Stimulated activated naive CD8-positive, alpha-beta T cell treated with anti-CD3 and anti-CD28 coated beads, Interleukin-15, amount 100 ng/mL, for 72 hours (primary cell): ENCODE data around the gene SMC4.
A peak's percentile ranks its signal among the peaks of the same experiment; 100 is the strongest.
"Not testable (repeated sequence)": the region's sequence is repeated elsewhere in the genome, so short reads cannot be mapped to it uniquely, and the experiment has no call there.

Source experiments
- ATAC-seq: fragments of 150-1000 bp; cut with Tn5 transposase; 2 replicates; pipeline ENCODE4 v1.10.0; 2021; ENCODE audit warnings: mild to moderate bottlenecking, moderate library complexity
- DNase-seq, 2 donors: peaks; one replicate each; pipeline ENCODE4 v3.0.0; 2021 to 2022
- H3K27ac Mint-ChIP-seq, 2 donors: one replicate each; pipeline ENCODE4 v1.8.0; 2022; ENCODE audit warnings: mild to moderate bottlenecking in 2 of 2, mixed read lengths in 2 of 2, moderate library complexity in 2 of 2
- H3K27me3 Mint-ChIP-seq: one replicate; pipeline ENCODE4 v1.8.0; 2022; ENCODE audit warnings: mixed read lengths
- H3K4me1 Mint-ChIP-seq: one replicate; pipeline ENCODE4 v1.8.0; 2022; ENCODE audit warnings: mild to moderate bottlenecking, mixed read lengths
- H3K4me3 Mint-ChIP-seq, 2 donors: one replicate each; pipeline ENCODE4 v1.8.0; 2022; ENCODE audit warnings: mild to moderate bottlenecking in 2 of 2, mixed read lengths in 2 of 2, moderate library complexity in 1 of 2
- H3K9me3 Mint-ChIP-seq, 2 donors: one replicate each; pipeline ENCODE4 v1.8.0; 2022; ENCODE audit warnings: mixed read lengths in 2 of 2

SMC4 gene

DNA sequence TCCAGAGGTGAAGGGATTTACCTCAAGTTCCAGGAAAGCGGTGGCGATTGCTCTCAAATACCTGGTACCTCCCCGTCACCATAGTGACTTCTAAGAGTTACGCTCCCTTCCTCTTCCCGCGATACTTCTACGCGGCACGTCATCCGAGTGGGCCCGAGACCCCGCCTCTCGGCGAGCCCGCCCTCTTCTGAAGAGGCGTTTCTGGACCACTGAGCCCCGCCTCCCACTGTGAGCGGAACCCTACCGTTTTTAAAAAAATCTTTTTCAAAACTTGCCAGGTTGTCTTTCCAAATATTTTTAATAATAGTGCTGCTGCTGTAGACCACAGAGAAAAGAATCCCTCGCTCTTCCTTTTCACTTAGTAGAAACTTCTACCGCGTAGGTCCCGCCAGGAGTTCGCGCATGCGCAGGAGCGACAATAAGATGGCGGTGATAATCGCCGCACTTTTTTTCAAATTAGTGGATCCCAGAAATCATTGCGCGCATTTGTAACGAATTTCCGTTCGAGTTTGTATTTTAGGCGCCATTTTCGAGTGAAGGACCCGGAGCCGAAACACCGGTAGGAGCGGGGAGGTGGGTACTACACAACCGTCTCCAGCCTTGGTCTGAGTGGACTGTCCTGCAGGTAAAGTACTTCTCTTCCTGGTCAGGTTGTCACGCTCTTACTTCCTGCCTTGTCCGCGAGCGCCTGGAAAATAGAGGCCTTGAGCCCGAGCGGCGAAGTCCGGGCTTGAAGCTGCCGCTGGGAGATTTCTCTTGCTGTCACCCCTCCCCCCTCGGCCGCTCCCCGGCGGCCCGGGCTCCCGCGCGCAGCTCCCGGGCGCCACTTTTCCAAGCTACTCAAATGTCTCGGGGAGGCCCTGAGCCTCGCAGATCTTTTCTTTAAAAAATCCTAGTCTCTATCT, at the start of gene SMC4, which contains the start of gene IFT80:
Gene SMC4 (plus strand): TSS at position 526 of the 905 bp plus-strand sequence. CDS start 1,177 bp downstream, outside the sequence.
Gene IFT80 (minus strand): TSS at position 101 of the 905 bp plus-strand sequence. CDS start 14,625 bp downstream, outside the sequence.
- Mint-ChIP-seq H3K9me3 (no peaks in the 10 kb centered on the region), H3K27me3 (no peaks in the 10 kb centered on the region), H3K4me3 (peak within 1 kb of the TSS; percentile 95 to 97), H3K27ac (peak within 1 kb of the TSS; percentile 98 to 100), H3K4me1 (peaks cover 39% of the 10 kb centered on the region)
- DNase-seq (peak; percentile 92 to 96), ATAC-seq (peak; percentile 97)

DNA sequence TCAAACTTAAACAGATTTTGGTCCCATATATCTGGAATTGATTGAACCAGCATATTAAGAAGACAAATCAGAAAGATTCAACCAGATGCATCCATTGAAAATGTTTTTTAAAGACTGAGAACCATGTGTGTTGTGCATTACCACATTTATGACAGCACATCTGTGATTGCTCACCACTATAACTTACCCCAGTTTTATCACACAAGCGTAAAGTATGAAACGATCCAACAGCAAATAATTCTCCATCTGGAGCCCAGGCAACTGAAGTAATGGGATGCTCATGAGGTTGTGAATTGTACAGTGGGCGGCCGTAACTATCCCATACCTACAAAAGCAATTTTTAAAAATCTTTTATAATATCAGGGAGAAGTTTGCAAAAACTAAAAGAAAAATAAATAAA, 43.6 kb upstream of the SMC4 start:
- DNase-seq (no peak), ATAC-seq (no peak)
- no peaks in the 10 kb centered on the region for H3K27me3 Mint-ChIP-seq
- no peaks in the 10 kb centered on the region for H3K4me1 Mint-ChIP-seq
- H3K27ac Mint-ChIP-seq: no peak overlapping the region
- no peaks in the 10 kb centered on the region for H3K9me3 Mint-ChIP-seq
- no peak overlapping the region for H3K4me3 Mint-ChIP-seq

DNA sequence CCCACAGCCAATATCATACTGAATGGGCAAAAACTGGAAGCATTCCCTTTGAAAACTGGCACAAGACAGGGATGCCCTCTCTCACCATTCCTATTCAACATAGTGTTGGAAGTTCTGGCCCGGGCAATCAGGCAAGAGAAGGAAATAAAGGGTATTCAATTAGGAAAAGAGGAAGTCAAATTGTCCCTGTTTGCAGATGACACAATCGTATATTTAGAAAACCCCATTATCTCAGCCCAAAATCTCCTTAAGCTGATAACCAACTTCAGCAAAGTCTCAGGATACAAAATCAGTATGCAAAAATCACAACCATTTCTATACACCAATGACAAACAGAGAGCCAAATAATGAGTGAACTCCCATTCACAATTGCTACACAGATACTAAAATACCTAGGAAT, 36.6 kb upstream of the SMC4 start:
- H3K27me3 Mint-ChIP-seq, ATAC-seq, DNase-seq: not testable (repeated sequence)

DNA sequence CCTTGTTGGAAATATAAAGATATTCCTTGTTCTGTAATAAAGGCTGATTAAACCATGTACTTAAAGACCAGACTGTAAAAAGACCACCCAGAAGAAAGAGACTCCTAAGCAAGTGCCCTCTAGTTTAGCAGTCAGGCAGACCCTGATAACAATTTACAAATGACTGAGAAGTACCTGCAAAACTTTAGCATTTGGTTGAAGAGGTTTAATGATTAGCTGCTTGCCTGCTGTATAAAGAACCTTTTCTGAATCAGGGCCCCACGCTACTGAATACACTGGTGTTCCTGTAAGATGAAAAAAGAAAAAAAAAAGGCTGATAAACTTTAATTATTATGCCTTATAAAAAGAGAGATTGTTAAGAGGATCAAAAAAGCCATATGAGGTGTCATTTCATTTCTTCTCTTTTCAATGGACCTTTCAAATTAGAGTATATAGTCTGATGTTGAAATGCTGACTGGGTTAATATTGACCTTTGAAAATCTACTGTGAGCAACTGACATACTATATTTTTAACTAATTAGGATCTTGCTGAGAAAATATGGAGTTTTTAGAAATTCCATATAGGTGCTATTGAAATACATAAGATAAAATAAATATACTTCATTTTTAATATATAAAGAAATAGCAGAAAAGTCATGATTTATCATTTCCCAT, 33.5 kb upstream of the SMC4 start:
- no peak overlapping the region for H3K4me3 Mint-ChIP-seq
- H3K27me3 Mint-ChIP-seq: no peaks in the 10 kb centered on the region
- peaks cover 13% of the 10 kb centered on the region for H3K4me1 Mint-ChIP-seq
- no peak for ATAC-seq
- H3K9me3 Mint-ChIP-seq: no peaks in the 10 kb centered on the region
- DNase-seq: no peak
- H3K27ac Mint-ChIP-seq: no peak overlapping the region

More for the DNA sequence above, 36.6 kb upstream of the SMC4 start:
- not testable (repeated sequence) for H3K9me3 Mint-ChIP-seq, H3K27ac Mint-ChIP-seq, H3K4me1 Mint-ChIP-seq, H3K4me3 Mint-ChIP-seq

DNA sequence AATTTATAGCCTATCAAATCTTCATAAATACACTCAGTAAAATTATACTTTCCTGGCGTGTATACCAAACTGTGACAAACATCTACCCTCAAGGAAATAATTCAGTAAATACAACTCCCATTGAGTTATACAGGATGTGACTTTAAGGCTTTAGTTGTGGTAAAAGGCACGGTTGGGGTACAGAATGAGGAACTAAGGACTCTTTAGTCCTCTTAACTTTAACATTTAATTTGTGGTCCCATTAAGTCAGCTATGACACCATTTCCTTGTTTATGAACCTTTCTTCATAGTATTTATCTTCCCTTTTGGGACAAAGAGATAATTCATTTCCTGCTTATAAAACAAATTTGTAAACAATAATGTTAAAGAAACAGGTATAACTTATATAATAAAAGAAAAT, 30.6 kb upstream of the SMC4 start:
- Mint-ChIP-seq H3K4me3 (no peak overlapping the region), H3K27ac (no peak overlapping the region), H3K4me1 (peaks cover 17% of the 10 kb centered on the region), H3K27me3 (no peaks in the 10 kb centered on the region), H3K9me3 (no peaks in the 10 kb centered on the region)
- no peak for ATAC-seq
- DNase-seq: no peak

DNA sequence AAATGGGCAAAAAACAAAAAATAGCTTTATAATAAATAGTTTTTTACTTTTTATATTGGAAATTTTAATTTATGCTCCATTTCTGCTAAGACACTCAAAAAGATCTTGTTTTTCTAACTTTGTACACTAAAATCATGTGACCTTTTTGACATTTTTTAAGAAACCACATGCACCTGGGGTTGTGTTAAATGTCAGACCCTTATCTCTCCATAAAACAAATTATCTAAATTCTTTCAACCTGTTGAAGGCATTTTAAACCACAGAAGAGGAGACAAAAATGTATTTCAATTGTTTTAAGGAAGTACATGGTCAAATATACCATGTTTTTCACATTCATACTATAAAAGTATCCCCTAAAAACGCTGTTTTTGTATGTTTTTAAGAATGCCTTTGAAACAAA, 29.7 kb upstream of the SMC4 start:
- Mint-ChIP-seq H3K4me3 (no peak overlapping the region), H3K4me1 (peaks cover 17% of the 10 kb centered on the region), H3K9me3 (no peaks in the 10 kb centered on the region), H3K27me3 (no peaks in the 10 kb centered on the region), H3K27ac (peak overlapping the region in 1 of 2 donors; percentile 76)
- DNase-seq (no peak), ATAC-seq (no peak)

DNA sequence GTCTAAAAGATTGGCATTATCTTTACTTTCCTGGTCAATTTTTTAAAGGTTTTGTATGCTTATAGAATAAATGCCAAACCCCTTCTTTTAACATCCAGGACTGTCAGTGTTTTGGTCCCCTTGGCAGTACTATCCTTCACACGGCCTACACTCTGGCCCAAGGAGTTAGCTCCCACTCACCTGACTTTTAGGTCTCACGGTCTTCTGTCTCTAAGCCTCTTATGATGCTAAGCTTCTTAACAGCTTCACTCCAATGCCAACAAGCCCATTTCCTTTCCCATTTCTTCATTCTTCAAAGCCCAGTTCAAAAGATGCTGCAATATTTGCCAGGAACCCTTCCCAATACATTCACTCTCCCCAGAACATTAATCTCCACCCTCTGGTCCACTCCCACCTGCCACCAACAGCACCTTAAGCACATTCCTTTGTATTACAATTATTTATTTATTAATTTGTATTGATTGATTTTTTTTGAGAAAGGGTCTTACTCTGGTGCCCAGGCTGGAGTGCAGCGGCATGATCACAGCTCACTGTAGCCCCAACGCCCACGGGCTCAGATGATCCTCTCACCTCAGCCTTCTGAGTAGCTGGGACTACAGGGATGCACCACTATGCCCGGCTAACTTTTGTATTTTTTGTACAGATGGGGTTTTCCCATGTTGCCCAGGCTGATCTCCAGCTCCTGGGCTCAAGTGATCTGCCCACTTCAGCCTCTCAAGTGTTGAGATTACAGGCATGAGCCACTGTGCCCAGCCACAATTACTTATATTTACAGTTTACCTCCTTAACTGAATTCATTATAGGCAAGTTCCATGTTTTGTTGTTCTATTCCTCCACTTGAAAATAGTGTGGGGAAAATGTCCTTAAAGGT, 28.2 kb upstream of the SMC4 start:
- no peaks in the 10 kb centered on the region for H3K27me3 Mint-ChIP-seq
- no peak overlapping the region for H3K4me3 Mint-ChIP-seq
- peaks cover 17% of the 10 kb centered on the region for H3K4me1 Mint-ChIP-seq
- ATAC-seq: no peak
- H3K27ac Mint-ChIP-seq: peak overlapping the region in 1 of 2 donors; percentile 54
- H3K9me3 Mint-ChIP-seq: no peaks in the 10 kb centered on the region
- no peak for DNase-seq

DNA sequence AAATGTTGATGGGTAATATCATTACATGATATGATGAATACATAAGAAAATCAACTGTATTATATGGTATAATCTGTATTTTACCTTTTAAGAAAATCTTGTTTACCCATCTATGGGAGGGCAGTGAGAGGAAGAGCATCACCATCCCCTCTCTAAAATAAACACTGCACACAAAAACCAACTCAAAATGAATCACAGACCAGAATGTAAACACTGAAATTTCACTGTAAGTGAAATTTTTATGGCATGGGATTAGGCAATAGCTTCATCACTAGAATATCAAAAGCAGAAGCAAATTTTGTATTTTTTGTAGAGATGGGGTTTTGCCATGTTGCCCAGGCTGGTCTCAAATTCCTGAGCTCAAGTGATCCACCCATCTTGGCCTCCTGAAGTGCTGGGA, 26.7 kb upstream of the SMC4 start:
- ATAC-seq: no peak

DNA sequence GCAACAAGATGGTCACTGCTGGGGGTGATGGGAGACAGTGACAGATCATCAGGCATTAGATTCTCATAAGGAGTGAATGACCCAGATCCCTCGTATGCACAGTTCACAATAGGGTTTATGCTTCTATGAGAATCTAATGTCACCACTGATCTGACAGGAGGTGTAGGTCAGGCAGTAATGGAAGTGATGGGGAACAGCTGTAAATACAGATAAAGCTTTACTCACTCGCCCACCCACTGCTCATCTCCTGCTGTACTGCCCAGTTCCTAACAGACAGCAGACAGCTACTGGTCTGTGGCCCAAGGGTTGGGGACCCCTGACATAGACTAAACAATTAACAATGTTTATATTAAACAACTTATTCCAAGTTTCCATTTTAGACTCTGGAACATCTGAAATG, 25.8 kb upstream of the SMC4 start:
- Mint-ChIP-seq H3K27me3 (no peaks in the 10 kb centered on the region), H3K27ac (no peak overlapping the region), H3K4me1 (peaks cover 17% of the 10 kb centered on the region), H3K9me3 (no peaks in the 10 kb centered on the region), H3K4me3 (no peak overlapping the region)
- DNase-seq (no peak), ATAC-seq (no peak)

More for the DNA sequence above, 26.7 kb upstream of the SMC4 start:
- Mint-ChIP-seq H3K27ac (no peak overlapping the region), H3K27me3 (no peaks in the 10 kb centered on the region), H3K4me3 (no peak overlapping the region), H3K4me1 (peaks cover 17% of the 10 kb centered on the region), H3K9me3 (no peaks in the 10 kb centered on the region)
- DNase-seq: no peak

DNA sequence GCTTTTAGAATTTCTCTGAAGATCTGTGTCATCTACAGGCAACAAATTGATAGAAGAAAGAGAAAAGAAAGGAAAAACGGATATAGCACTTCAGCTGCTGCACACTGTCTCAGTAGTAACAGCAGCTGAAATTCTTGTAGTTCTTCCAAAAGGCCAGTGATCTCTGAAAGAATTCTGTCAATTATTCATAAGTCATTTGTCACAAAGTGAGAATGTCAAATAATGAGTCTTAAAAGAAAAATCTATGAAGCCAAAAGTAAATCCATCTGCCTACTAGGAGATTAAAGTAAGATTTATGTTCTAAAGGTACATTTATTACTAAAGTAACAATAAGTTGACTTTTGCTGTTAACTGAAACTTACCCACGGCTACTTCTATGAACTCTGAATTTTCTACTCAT, 25.0 kb upstream of the SMC4 start:
- DNase-seq (no peak), ATAC-seq (no peak)
- no peak overlapping the region for H3K4me3 Mint-ChIP-seq
- H3K4me1 Mint-ChIP-seq: peaks cover 17% of the 10 kb centered on the region
- H3K27me3 Mint-ChIP-seq: no peaks in the 10 kb centered on the region
- no peak overlapping the region for H3K27ac Mint-ChIP-seq
- H3K9me3 Mint-ChIP-seq: no peaks in the 10 kb centered on the region

DNA sequence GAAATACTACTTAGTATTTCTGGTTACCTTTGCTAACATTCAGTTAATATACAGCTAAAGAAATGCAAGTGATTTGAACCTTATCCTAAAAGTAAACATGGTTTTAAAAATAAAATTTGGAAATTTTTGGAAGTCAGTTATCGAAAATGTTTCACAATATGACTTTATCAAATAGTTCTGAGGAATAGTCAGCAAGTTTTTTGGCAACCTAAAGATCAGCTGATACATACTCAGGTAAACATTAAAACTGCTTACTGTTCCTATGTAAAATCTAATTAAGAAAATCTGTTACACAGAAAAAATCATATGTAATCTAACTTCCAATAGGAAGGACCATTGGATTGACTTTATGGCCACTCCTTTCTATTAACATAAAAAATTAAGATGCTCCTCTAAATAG, 24.5 kb upstream of the SMC4 start:
- no peak for ATAC-seq
- Mint-ChIP-seq H3K4me3 (no peak overlapping the region), H3K27me3 (no peaks in the 10 kb centered on the region), H3K4me1 (peaks cover 14% of the 10 kb centered on the region), H3K27ac (no peak overlapping the region), H3K9me3 (no peaks in the 10 kb centered on the region)
- no peak for DNase-seq

DNA sequence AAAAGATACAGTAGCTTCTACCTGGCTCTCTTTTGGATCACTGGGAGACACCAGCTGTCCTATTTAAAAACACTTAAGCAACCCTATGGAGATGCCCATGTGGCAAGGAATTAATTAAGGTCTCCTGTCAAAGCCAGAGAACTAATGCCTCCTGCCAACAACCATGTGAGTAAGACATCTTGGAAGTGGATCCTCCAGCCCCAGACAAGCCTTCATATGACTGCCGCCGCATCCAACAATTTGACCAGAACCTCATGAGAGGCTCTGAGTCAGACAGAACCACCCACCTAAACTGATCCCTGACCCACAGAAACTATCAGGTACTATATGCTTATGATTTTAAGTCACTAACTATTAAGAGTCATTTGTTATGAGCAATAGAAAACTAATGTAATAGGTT, 22.8 kb upstream of the SMC4 start:
- Mint-ChIP-seq H3K4me1 (no peaks in the 10 kb centered on the region), H3K9me3 (no peaks in the 10 kb centered on the region), H3K27me3 (no peaks in the 10 kb centered on the region), H3K27ac (no peak overlapping the region), H3K4me3 (no peak overlapping the region)
- ATAC-seq (no peak), DNase-seq (no peak)

DNA sequence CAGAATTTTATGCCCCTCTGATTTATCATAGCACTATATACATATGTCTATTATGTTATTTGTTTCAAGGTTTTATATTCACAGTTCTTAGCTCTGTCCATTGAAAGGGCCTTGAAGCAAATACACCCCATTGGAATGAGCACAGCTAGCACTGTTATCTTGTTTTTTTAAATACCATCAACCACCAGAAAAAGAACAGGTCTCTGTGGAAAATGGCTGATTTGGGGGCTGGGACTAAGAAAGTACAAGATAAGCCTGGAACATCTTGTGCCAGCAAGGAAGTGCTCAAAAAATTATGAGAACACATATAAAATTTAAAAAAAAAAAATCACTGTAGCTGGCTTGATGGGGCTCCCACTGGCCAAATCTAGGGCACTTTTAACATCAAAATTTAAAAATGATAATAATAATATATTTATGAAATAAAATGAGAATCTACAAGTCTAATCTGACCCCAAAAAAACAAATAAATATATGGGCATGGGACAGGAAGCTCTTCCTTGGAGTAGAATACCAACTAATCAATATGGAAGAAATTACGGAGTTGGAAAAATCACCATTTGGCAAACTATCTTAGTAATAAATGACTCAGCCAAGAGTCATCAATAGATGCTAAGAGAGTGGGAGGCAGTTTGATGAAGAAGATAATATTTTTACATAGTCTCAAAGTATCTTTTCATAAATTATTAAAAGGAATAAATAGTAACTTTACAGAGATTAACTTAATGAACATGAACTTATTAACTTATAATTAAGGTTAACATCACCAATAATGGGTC, 20.9 kb upstream of the SMC4 start:
- DNase-seq (no peak), ATAC-seq (no peak)
- no peaks in the 10 kb centered on the region for H3K4me1 Mint-ChIP-seq
- H3K4me3 Mint-ChIP-seq: no peak overlapping the region
- H3K27me3 Mint-ChIP-seq: no peaks in the 10 kb centered on the region
- H3K27ac Mint-ChIP-seq: no peak overlapping the region
- H3K9me3 Mint-ChIP-seq: no peaks in the 10 kb centered on the region

DNA sequence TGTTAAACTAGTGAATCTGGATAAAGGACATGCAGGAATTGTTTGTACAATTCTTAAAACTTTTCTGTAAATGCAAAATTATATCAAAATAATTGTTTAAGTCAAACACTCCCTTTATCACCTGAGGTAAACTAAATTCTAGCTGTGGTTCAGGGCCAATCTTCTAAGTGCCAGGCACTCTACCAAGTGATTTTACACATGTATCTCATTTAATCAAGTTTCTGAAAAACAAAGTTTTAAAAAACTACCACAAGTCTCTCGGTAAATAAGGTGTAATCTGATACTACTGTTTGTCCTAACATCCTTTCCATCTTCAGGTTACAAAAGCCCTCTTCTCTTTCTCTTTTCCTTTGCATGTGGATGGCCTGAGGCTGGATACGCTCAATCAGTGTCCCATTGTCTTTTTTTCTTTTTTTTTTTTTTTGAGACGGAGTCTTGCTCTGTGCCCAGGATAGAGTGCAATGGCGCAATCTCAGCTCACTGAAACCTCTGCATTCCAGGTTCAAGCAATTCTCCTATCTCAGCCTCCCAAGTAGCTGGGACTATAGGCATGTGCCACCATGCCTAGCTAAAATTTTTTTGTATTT, 19.7 kb upstream of the SMC4 start:
- H3K9me3 Mint-ChIP-seq: no peaks in the 10 kb centered on the region
- H3K27me3 Mint-ChIP-seq: no peaks in the 10 kb centered on the region
- H3K4me1 Mint-ChIP-seq: no peaks in the 10 kb centered on the region
- H3K27ac Mint-ChIP-seq: no peak overlapping the region
- no peak for DNase-seq
- no peak overlapping the region for H3K4me3 Mint-ChIP-seq
- no peak for ATAC-seq
